Measurements from ENCODE around the gene HMCN1.

DNA sequence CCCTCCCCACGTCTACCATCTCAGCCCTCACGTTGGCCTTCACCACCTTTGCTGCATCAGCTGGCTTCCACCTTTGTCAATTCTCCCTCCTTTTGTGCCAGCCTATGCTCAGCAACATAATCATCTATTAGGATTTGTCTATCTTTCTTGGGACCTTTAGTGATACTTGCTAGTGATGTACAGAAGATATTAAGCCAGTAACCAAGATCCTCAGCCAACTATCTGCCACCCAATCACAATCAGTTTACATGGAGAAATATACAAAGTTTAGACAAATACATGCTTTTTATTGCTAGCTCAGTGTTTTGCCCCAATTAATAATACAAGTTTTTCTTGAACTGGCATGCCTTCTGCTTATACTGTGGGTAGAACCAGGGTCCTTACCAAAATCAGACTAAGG is 468.6 kb downstream of the HMCN1 start:
- TF ChIP-seq, protein P1, sequence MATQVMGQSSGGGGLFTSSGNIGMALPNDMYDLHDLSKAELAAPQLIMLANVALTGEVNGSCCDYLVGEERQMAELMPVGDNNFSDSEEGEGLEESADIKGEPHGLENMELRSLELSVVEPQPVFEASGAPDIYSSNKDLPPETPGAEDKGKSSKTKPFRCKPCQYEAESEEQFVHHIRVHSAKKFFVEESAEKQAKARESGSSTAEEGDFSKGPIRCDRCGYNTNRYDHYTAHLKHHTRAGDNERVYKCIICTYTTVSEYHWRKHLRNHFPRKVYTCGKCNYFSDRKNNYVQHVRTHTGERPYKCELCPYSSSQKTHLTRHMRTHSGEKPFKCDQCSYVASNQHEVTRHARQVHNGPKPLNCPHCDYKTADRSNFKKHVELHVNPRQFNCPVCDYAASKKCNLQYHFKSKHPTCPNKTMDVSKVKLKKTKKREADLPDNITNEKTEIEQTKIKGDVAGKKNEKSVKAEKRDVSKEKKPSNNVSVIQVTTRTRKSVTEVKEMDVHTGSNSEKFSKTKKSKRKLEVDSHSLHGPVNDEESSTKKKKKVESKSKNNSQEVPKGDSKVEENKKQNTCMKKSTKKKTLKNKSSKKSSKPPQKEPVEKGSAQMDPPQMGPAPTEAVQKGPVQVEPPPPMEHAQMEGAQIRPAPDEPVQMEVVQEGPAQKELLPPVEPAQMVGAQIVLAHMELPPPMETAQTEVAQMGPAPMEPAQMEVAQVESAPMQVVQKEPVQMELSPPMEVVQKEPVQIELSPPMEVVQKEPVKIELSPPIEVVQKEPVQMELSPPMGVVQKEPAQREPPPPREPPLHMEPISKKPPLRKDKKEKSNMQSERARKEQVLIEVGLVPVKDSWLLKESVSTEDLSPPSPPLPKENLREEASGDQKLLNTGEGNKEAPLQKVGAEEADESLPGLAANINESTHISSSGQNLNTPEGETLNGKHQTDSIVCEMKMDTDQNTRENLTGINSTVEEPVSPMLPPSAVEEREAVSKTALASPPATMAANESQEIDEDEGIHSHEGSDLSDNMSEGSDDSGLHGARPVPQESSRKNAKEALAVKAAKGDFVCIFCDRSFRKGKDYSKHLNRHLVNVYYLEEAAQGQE (IDR thresholded peaks at IDR 0.05; ENCODE audit: borderline replicate concordance) = no peak
- TF ChIP-seq, protein P2, sequence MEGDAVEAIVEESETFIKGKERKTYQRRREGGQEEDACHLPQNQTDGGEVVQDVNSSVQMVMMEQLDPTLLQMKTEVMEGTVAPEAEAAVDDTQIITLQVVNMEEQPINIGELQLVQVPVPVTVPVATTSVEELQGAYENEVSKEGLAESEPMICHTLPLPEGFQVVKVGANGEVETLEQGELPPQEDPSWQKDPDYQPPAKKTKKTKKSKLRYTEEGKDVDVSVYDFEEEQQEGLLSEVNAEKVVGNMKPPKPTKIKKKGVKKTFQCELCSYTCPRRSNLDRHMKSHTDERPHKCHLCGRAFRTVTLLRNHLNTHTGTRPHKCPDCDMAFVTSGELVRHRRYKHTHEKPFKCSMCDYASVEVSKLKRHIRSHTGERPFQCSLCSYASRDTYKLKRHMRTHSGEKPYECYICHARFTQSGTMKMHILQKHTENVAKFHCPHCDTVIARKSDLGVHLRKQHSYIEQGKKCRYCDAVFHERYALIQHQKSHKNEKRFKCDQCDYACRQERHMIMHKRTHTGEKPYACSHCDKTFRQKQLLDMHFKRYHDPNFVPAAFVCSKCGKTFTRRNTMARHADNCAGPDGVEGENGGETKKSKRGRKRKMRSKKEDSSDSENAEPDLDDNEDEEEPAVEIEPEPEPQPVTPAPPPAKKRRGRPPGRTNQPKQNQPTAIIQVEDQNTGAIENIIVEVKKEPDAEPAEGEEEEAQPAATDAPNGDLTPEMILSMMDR (IDR thresholded peaks at IDR 0.05; ENCODE audit: poor library complexity, severe bottlenecking) = no peak
- no peak for TF ChIP-seq EP300 (conservative IDR thresholded peaks at IDR 0.05; ENCODE audit: poor library complexity, severe bottlenecking)
- no peak for TF ChIP-seq EZH2 (IDR thresholded peaks at IDR 0.05; ENCODE audit: borderline replicate concordance, insufficient read depth, low read length, poor library complexity, severe bottlenecking)
- no peak for TF ChIP-seq SMC3 (conservative IDR thresholded peaks at IDR 0.05; ENCODE audit: poor library complexity)
- TF ChIP-seq RAD21 (conservative IDR thresholded peaks at IDR 0.05) = no peak
- TF ChIP-seq POLR2AphosphoS5 (IDR thresholded peaks at IDR 0.05) = no peak
- TF ChIP-seq MXI1 (conservative IDR thresholded peaks at IDR 0.05; ENCODE audit: poor library complexity, severe bottlenecking) = no peak
